ENCODE results near the gene SEMA5B. TPM values are rescaled to one million over a fixed set of nuclear protein-coding genes. Genes with fewer than 3 reads are reported as not detected.

The SEMA5B gene
- total and polyA plus RNA-seq, 9 of the 15 experiments (the other 6 are each of a cell fraction or from before 2014, with no cell fraction given) = not detected

GRCh38 chr3:122916084-122916483 is 111.5 kb downstream of the SEMA5B start (continued):
- TF ChIP-seq MGA (IDR thresholded peaks at IDR 0.05) (no peak), TCF7 (IDR thresholded peaks at IDR 0.05; ENCODE audit: borderline replicate concordance) (no peak), EP300 (IDR thresholded peaks at IDR 0.05; ENCODE audit: low read length) (no peak)
- TF ChIP-seq, protein P1, sequence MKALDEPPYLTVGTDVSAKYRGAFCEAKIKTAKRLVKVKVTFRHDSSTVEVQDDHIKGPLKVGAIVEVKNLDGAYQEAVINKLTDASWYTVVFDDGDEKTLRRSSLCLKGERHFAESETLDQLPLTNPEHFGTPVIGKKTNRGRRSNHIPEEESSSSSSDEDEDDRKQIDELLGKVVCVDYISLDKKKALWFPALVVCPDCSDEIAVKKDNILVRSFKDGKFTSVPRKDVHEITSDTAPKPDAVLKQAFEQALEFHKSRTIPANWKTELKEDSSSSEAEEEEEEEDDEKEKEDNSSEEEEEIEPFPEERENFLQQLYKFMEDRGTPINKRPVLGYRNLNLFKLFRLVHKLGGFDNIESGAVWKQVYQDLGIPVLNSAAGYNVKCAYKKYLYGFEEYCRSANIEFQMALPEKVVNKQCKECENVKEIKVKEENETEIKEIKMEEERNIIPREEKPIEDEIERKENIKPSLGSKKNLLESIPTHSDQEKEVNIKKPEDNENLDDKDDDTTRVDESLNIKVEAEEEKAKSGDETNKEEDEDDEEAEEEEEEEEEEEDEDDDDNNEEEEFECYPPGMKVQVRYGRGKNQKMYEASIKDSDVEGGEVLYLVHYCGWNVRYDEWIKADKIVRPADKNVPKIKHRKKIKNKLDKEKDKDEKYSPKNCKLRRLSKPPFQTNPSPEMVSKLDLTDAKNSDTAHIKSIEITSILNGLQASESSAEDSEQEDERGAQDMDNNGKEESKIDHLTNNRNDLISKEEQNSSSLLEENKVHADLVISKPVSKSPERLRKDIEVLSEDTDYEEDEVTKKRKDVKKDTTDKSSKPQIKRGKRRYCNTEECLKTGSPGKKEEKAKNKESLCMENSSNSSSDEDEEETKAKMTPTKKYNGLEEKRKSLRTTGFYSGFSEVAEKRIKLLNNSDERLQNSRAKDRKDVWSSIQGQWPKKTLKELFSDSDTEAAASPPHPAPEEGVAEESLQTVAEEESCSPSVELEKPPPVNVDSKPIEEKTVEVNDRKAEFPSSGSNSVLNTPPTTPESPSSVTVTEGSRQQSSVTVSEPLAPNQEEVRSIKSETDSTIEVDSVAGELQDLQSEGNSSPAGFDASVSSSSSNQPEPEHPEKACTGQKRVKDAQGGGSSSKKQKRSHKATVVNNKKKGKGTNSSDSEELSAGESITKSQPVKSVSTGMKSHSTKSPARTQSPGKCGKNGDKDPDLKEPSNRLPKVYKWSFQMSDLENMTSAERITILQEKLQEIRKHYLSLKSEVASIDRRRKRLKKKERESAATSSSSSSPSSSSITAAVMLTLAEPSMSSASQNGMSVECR (CRISPR knock-in tag; IDR thresholded peaks at IDR 0.05) = no peak

All from K562 (cell line).